ENCODE results near the gene GRIK5. TPM values are rescaled to one million over a fixed set of nuclear protein-coding genes. Genes with fewer than 3 reads are reported as not detected.

Gene GRIK5, protein sequence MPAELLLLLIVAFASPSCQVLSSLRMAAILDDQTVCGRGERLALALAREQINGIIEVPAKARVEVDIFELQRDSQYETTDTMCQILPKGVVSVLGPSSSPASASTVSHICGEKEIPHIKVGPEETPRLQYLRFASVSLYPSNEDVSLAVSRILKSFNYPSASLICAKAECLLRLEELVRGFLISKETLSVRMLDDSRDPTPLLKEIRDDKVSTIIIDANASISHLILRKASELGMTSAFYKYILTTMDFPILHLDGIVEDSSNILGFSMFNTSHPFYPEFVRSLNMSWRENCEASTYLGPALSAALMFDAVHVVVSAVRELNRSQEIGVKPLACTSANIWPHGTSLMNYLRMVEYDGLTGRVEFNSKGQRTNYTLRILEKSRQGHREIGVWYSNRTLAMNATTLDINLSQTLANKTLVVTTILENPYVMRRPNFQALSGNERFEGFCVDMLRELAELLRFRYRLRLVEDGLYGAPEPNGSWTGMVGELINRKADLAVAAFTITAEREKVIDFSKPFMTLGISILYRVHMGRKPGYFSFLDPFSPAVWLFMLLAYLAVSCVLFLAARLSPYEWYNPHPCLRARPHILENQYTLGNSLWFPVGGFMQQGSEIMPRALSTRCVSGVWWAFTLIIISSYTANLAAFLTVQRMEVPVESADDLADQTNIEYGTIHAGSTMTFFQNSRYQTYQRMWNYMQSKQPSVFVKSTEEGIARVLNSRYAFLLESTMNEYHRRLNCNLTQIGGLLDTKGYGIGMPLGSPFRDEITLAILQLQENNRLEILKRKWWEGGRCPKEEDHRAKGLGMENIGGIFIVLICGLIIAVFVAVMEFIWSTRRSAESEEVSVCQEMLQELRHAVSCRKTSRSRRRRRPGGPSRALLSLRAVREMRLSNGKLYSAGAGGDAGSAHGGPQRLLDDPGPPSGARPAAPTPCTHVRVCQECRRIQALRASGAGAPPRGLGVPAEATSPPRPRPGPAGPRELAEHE
- 10 to 100 TPM; 22.3 to 24.8 TPM for total RNA-seq

DNA sequence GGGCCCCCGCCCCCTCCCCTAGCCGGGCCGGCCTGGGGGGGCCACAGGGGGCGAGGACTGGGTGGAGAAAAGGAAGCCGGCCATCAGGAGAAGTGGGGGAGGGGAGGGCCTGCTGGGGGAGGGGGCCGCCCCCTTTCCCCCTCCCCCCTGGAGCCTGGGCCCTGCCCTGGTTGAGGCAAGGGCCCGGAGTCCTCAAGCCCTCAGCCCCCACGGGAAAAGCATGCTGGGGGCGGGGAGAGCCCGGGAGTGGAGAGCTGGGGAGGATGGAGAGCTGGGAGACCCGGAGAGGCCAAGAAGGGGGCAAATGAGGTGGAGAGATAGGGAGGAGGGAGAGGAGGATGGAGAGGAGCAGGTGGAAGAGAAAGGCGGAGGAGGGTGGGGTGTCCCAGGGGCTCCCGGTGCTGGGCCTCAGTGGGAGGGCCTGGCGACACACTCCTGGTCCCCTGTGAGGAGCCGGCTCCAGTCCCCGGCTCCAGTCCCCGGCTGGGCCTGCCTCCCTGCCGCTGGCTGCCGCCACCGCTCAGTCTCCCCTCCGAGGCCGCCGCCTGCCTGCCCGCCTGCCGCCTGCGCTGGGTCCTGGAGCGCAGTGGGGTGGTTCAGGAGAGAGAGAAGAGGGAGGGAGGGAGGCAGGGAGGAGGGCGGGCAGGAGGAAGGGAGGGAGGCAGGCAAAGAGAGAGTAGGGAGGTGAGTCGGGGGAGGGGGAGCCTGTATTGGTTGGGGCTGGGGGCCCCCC, at the start of gene GRIK5:
GRIK5 (minus strand) TSS at position 588 of the 733 bp plus-strand sequence. CDS start 4,436 bp downstream, outside the sequence.
- DNase-seq (ENCODE audit: low spot score), result no peak
- H3K27me3 ChIP-seq (replicated peaks; ENCODE audit: insufficient read depth), result no peaks in the 10 kb centered on the region
- TF ChIP-seq, protein P1, sequence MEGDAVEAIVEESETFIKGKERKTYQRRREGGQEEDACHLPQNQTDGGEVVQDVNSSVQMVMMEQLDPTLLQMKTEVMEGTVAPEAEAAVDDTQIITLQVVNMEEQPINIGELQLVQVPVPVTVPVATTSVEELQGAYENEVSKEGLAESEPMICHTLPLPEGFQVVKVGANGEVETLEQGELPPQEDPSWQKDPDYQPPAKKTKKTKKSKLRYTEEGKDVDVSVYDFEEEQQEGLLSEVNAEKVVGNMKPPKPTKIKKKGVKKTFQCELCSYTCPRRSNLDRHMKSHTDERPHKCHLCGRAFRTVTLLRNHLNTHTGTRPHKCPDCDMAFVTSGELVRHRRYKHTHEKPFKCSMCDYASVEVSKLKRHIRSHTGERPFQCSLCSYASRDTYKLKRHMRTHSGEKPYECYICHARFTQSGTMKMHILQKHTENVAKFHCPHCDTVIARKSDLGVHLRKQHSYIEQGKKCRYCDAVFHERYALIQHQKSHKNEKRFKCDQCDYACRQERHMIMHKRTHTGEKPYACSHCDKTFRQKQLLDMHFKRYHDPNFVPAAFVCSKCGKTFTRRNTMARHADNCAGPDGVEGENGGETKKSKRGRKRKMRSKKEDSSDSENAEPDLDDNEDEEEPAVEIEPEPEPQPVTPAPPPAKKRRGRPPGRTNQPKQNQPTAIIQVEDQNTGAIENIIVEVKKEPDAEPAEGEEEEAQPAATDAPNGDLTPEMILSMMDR (IDR thresholded peaks at IDR 0.05), result no peak
- H3K9me3 ChIP-seq, result no peaks in the 10 kb centered on the region
- no peak for ATAC-seq (ENCODE audit: insufficient number of reproducible peaks, low FRiP score, low read depth)
- peak within 1 kb of the TSS; percentile 54 to 70 for H3K27ac ChIP-seq
- H3K4me1 ChIP-seq (ENCODE audit: control insufficient read depth in 1 of 2, low read depth in 2 of 2), result peaks cover 7 to 25% of the 10 kb centered on the region in 2 donors
- no peaks in the 10 kb centered on the region for H3K36me3 ChIP-seq
- H3K4me3 ChIP-seq, result peak within 1 kb of the TSS; percentile 82

DNA sequence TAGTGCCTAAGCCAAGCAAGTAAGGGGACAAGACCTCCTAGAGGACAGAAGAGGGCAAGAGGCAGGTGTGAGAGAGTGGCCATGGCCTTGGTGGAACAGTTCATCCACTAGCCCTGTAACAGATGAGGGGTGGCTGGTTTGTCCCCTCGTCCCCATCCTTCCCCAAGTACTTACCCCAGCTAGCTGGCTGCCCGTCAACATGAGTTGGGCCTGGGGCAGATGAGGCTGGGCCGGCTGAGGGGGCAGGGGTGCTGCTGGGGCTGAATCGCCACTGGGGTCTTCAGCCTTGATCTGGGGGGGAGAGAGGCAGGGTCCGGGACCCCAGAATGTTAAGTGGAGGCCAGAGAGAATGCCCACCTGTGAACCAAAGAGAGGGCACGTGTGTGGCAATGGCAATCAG, 47.1 kb upstream of the GRIK5 start:
- TF ChIP-seq, protein P1 (IDR thresholded peaks at IDR 0.05), result no peak
- DNase-seq (ENCODE audit: low spot score), result no peak
- peaks cover 13 to 14% of the 10 kb centered on the region in 2 donors for H3K4me1 ChIP-seq (ENCODE audit: control insufficient read depth in 1 of 2, low read depth in 2 of 2)
- H3K27me3 ChIP-seq (replicated peaks; ENCODE audit: insufficient read depth), result no peaks in the 10 kb centered on the region
- ATAC-seq (ENCODE audit: insufficient number of reproducible peaks, low FRiP score, low read depth), result no peak
- H3K4me3 ChIP-seq, result no peak overlapping the region
- no peaks in the 10 kb centered on the region for H3K9me3 ChIP-seq
- no peaks in the 10 kb centered on the region for H3K36me3 ChIP-seq
- no peak overlapping the region for H3K27ac ChIP-seq

DNA sequence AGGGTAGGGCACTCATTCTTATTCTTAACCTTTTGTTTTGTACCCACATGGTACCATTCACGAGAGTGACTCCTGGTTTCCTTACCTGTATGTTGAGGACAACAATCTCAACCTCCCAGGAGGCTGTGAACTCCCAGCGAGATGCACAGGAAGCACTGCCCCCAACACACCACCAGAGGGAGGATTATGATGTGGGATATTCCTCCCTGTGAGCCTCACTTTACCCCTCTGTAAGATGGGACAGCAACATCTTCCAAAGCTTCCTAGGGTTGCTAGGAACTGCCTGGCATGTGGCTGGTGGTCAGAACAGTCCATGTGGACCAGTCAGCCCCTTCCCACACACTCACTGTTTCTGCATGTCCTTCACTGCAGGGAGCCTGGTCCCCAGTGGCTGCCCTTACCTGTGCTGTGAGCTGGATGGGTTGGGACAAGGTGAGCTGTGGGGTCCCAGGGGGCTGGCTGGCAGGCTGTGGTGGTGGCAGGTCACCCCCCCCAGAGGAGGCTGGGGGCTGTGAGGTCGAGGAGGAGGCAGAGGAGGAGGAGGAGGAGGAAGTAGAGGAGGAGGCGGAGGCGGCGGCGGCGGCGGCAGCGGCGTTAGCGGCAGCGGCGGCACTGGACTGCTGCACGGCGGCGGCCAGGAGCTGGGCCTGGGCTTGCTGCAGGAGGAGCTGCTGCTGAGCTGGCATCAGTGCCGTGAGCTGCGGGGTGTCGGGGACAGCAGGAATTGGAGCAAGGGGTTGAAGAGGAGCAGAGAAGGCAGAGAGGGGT, 46.5 kb upstream of the GRIK5 start:
- H3K9me3 ChIP-seq, result no peaks in the 10 kb centered on the region
- H3K4me3 ChIP-seq, result no peak overlapping the region
- TF ChIP-seq, protein P1 (IDR thresholded peaks at IDR 0.05), result no peak
- no peak overlapping the region for H3K27ac ChIP-seq
- no peak for DNase-seq (ENCODE audit: low spot score)
- no peaks in the 10 kb centered on the region for H3K36me3 ChIP-seq
- H3K27me3 ChIP-seq (replicated peaks; ENCODE audit: insufficient read depth), result no peaks in the 10 kb centered on the region
- ATAC-seq (ENCODE audit: insufficient number of reproducible peaks, low FRiP score, low read depth), result no peak
- peaks cover 12 to 13% of the 10 kb centered on the region in 2 donors for H3K4me1 ChIP-seq (ENCODE audit: control insufficient read depth in 1 of 2, low read depth in 2 of 2)

DNA sequence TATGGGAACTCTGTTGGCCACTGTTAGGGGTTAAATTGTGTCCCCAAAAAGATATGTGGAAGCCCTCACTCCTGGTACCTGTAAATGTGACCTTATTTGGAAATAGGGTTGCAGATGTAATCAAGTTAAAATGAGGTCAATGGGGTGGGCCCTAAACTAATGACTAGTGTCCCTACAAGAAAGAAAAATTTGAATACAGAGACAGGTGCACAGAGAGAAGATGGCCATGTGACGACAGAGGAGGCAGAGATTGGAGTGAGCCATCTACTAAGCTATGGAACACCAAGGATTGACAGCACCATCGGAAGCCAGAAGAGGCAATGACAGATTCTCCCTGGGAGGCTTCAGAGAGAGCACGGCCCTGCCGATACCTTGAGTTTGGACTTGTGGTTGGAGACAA, 45.7 kb upstream of the GRIK5 start:
- TF ChIP-seq, protein P1 (IDR thresholded peaks at IDR 0.05), result no peak
- no peak for ATAC-seq (ENCODE audit: insufficient number of reproducible peaks, low FRiP score, low read depth)

More for the DNA sequence above, 45.7 kb upstream of the GRIK5 start:
- Histone ChIP-seq H3K27ac (no peak overlapping the region), H3K4me1 (ENCODE audit: control insufficient read depth in 1 of 2, low read depth in 2 of 2) (peaks cover 12 to 13% of the 10 kb centered on the region in 2 donors), H3K9me3 (no peaks in the 10 kb centered on the region), H3K4me3 (no peak overlapping the region), H3K27me3 (replicated peaks; ENCODE audit: insufficient read depth) (no peaks in the 10 kb centered on the region), H3K36me3 (no peaks in the 10 kb centered on the region)
- DNase-seq (ENCODE audit: low spot score), result no peak
